K562 (cell line): ENCODE data around the gene CTNNA3. TPM values are rescaled to one million over a fixed set of nuclear protein-coding genes. Genes with fewer than 3 reads are reported as not detected.

Experiments used
- ATAC-seq: fragments of 200-7000 bp; cut with Tn5 transposase; 3 replicates; pipeline ENCODE4 v1.9.1; 2020; ENCODE audit warnings: moderate library complexity
- BruUV-seq: library from RNA; stranded (reverse); fragments of 400-500 nt; replicated peaks from 2 replicates; lab custom pipeline; 2021; lab: Mats Ljungman, UMichigan
- CTCF ChIA-PET: fragments of 300-600 bp; formaldehyde crosslinking; extraction: SDS; loops from one replicate; lab custom pipeline; 2021; ENCODE audit warnings: low intra/inter-chr PET ratio; lab: Yijun Ruan, JAX
- POLR2A ChIA-PET: fragments of 300-600, 350-650 bp; sonication (Branson Sonifier 250); formaldehyde crosslinking; extraction: SDS; loops from one replicate; lab custom pipeline; 2021; ENCODE audit warnings: antibody characterized with exemption, inconsistent platforms; lab: Yijun Ruan, JAX
- DNase-seq, 4 experiments: peaks; one replicate each; pipeline versions ENCODE4 v3.0.0 to v3.0.0-alpha.2; 2011 to 2018; ENCODE audit warnings: low spot score in 3 of 4, mixed read lengths in 3 of 4; ENCODE audit errors: extremely low read depth in 1 of 4
- FAIRE-seq: peaks from 2 replicates; lab custom pipeline; 2011; peaks lifted over from hg19 to GRCh38; lab: Jason Lieb, UNC
- H2AFZ ChIP-seq: 2 replicates; pipeline ENCODE4 v1.6.0; 2011; ENCODE audit warnings: low read depth, low read length, control low read depth, inconsistent platforms
- H3K27ac ChIP-seq: fragments of 200-600 bp; 3 replicates; pipeline ENCODE4 v1.8.0; 2011; ENCODE audit warnings: low read depth, mild to moderate bottlenecking, control low read depth, inconsistent platforms, low read length, moderate library complexity, mixed read lengths; ENCODE audit errors: extremely low read depth
- H3K27me3 ChIP-seq, 2 experiments: fragments of 300-600 bp in 1 of 2; 2 replicates in 1 of 2; 3 replicates in 1 of 2; pipeline versions ENCODE4 v1.6.0 to v1.8.0; 2011; ENCODE audit warnings: inconsistent platforms in 2 of 2, low read length in 2 of 2, mild to moderate bottlenecking in 1 of 2, mixed read lengths in 1 of 2, moderate library complexity in 1 of 2; ENCODE audit not compliant: control insufficient read depth in 2 of 2, insufficient read depth in 2 of 2
- H3K36me3 ChIP-seq: fragments of 300-600 bp; 3 replicates; pipeline ENCODE4 v1.8.0; 2011; ENCODE audit warnings: mild to moderate bottlenecking, low read length, inconsistent platforms; ENCODE audit not compliant: control insufficient read depth, insufficient read depth
- H3K4me1 ChIP-seq, 2 experiments: fragments of 200-600 bp in 1 of 2; replicated peaks in 1 of 2; 2 replicates in 1 of 2; 3 replicates in 1 of 2; pipeline versions ENCODE4 v1.5.1 to v1.8.0; 2011; ENCODE audit warnings: inconsistent platforms in 2 of 2, low read length in 2 of 2, mild to moderate bottlenecking in 1 of 2, mixed read lengths in 1 of 2, moderate library complexity in 1 of 2; ENCODE audit not compliant: control insufficient read depth in 2 of 2, insufficient read depth in 2 of 2
- H3K4me2 ChIP-seq: 2 replicates; pipeline ENCODE4 v1.6.1; 2011; ENCODE audit warnings: low read length, control low read depth, inconsistent platforms, mixed read lengths; ENCODE audit not compliant: insufficient read depth
- H3K4me3 ChIP-seq: fragments of 200-600 bp; sonication (generic), shearing (Covaris generic); 2 replicates; pipeline ENCODE4 v1.5.1; 2016; ENCODE audit warnings: control low read depth, inconsistent platforms
- H3K79me2 ChIP-seq: fragments of 200-600 bp; 3 replicates; pipeline ENCODE4 v1.8.0; 2011; ENCODE audit warnings: low read length, inconsistent platforms; ENCODE audit not compliant: control insufficient read depth, insufficient read depth
- H3K9ac ChIP-seq, 2 experiments: 2 replicates each; pipeline versions ENCODE4 v1.6.0 to v1.6.1; 2011; ENCODE audit warnings: low read depth in 2 of 2, low read length in 2 of 2, control low read depth in 1 of 2, inconsistent platforms in 1 of 2, mild to moderate bottlenecking in 1 of 2, mixed read lengths in 1 of 2; ENCODE audit not compliant: insufficient read depth in 1 of 2
- H3K9me1 ChIP-seq: one replicate; pipeline ENCODE4 v1.6.0; 2011; ENCODE audit warnings: inconsistent platforms, mild to moderate bottlenecking, low read length, moderate library complexity; ENCODE audit not compliant: control insufficient read depth, insufficient read depth
- H3K9me3 ChIP-seq: replicated peaks from 2 replicates; pipeline ENCODE4 v1.5.1; 2011; ENCODE audit warnings: low read depth, low read length, inconsistent platforms; ENCODE audit not compliant: control insufficient read depth, insufficient read depth
- H4K20me1 ChIP-seq: replicated peaks from 2 replicates; pipeline ENCODE4 v1.6.1; 2011; ENCODE audit warnings: low read length, inconsistent platforms, mixed read lengths; ENCODE audit not compliant: control insufficient read depth, insufficient read depth
- CEBPG ChIP-seq, 3 experiments: fragments of 200-800 bp in 1 of 3; sonication (Bioruptor generic) in 1 of 3; sonication (generic) in 1 of 3; formaldehyde crosslinking in 1 of 3; IDR thresholded peaks in 2 of 3; conservative IDR thresholded peaks in 1 of 3; 2 replicates each; pipeline versions ENCODE4 v1.6.1 to v1.8.0; 2016 to 2022; ENCODE audit warnings: missing compliant biosample characterization in 2 of 3, missing genetic modification characterization in 2 of 3, mild to moderate bottlenecking in 1 of 3, missing genetic modification reagents in 1 of 3
- CREB1 ChIP-seq, 2 experiments: sonication (generic) in 1 of 2; formaldehyde crosslinking in 1 of 2; IDR thresholded peaks; 2 replicates each; pipeline versions ENCODE4 v1.6.1 to v1.8.0; 2012 to 2022; ENCODE audit warnings: inconsistent platforms in 1 of 2, mild to moderate bottlenecking in 1 of 2, missing genetic modification reagents in 1 of 2, moderate library complexity in 1 of 2
- GTF2E2 ChIP-seq: fragments of 200-800 bp; sonication (Bioruptor generic); IDR thresholded peaks from 2 replicates; pipeline ENCODE4 v1.6.1; 2016; ENCODE audit warnings: missing genetic modification characterization, missing compliant biosample characterization
- HCFC1 ChIP-seq: IDR thresholded peaks from 2 replicates; pipeline ENCODE4 v1.6.1; 2012; ENCODE audit warnings: low read depth, low read length, improper control_type of control experiment
- HNRNPLL ChIP-seq: fragments of 200-400 bp; formaldehyde crosslinking; IDR thresholded peaks from 2 replicates; pipeline ENCODE4 v1.6.1; 2017; ENCODE audit warnings: low read length, low read depth, mild to moderate bottlenecking; ENCODE audit not compliant: poor library complexity, severe bottlenecking
- KAT7 ChIP-seq: sonication (generic); formaldehyde crosslinking; IDR thresholded peaks from 2 replicates; pipeline ENCODE4 v1.8.0; 2022; ENCODE audit warnings: missing genetic modification reagents, mild to moderate bottlenecking, borderline replicate concordance
- L3MBTL2 ChIP-seq: fragments of 450-650 bp; IDR thresholded peaks from 2 replicates; pipeline ENCODE4 v1.6.1; 2016; ENCODE audit warnings: mild to moderate bottlenecking, moderate library complexity
- MAFF ChIP-seq: IDR thresholded peaks from 2 replicates; pipeline ENCODE4 v1.6.1; 2012; ENCODE audit warnings: low read length, improper control_type of control experiment
- MYBL2 ChIP-seq, 2 experiments: fragments of 450-650 bp in 1 of 2; sonication (generic) in 1 of 2; formaldehyde crosslinking in 1 of 2; IDR thresholded peaks; 2 replicates each; pipeline versions ENCODE4 v1.6.1 to v1.8.1; 2017 to 2022; ENCODE audit warnings: borderline replicate concordance in 1 of 2, inconsistent platforms in 1 of 2, low read depth in 1 of 2, mild to moderate bottlenecking in 1 of 2, missing genetic modification reagents in 1 of 2, moderate library complexity in 1 of 2
- NONO ChIP-seq, 2 experiments: fragments of 200-400 bp in 1 of 2; fragments of 450-650 bp in 1 of 2; formaldehyde crosslinking in 1 of 2; IDR thresholded peaks; 2 replicates each; pipeline ENCODE4 v1.6.1; 2017; ENCODE audit warnings: low read depth in 2 of 2, mild to moderate bottlenecking in 2 of 2, moderate library complexity in 2 of 2, low read length in 1 of 2
- PHB2 ChIP-seq: fragments of 450-650 bp; IDR thresholded peaks from 2 replicates; pipeline ENCODE4 v1.6.1; 2017; ENCODE audit warnings: low read depth
- RFX1 ChIP-seq: fragments of 450-650 bp; IDR thresholded peaks from 2 replicates; pipeline ENCODE4 v1.6.1; 2016; ENCODE audit warnings: mild to moderate bottlenecking, moderate library complexity
- SIN3B ChIP-seq: fragments of 450-650 bp; IDR thresholded peaks from 2 replicates; pipeline ENCODE4 v1.6.1; 2017; ENCODE audit warnings: low read depth, mild to moderate bottlenecking, moderate library complexity
- SMARCE1 ChIP-seq: fragments of 450-650 bp; IDR thresholded peaks from 2 replicates; pipeline ENCODE4 v1.7.1; 2016; ENCODE audit warnings: mild to moderate bottlenecking
- XRCC5 ChIP-seq: fragments of 200-400 bp; formaldehyde crosslinking; IDR thresholded peaks from 2 replicates; pipeline ENCODE4 v1.6.1; 2017; ENCODE audit warnings: low read depth, mild to moderate bottlenecking, low read length
- ZNF175 ChIP-seq: fragments of 200-800 bp; sonication (Bioruptor generic); IDR thresholded peaks from 2 replicates; pipeline ENCODE4 v1.6.1; 2016; ENCODE audit warnings: low read depth, mild to moderate bottlenecking, missing genetic modification characterization, missing compliant biosample characterization
- ZNF232 ChIP-seq: sonication (generic); formaldehyde crosslinking; IDR thresholded peaks from 2 replicates; pipeline ENCODE4 v1.8.0; 2022; ENCODE audit warnings: mild to moderate bottlenecking, missing genetic modification reagents
- ZNF311 ChIP-seq: fragments of 250-450 bp; sonication (Bioruptor Pico); IDR thresholded peaks from 2 replicates; pipeline ENCODE4 v1.4.0; 2020; ENCODE audit warnings: mild to moderate bottlenecking, moderate library complexity
- WGBS: fragments of 100-300 bp; shearing (Covaris generic); methylation state at CpG from one replicate; pipeline ENCODE4 v1.1.6; 2016; ENCODE audit warnings: low coverage, mixed read lengths; ENCODE audit not compliant: insufficient coverage; ENCODE audit errors: missing lambda C conversion rate; 5-methylcytosine and 5-hydroxymethylcytosine counted together
- in situ Hi-C: fragments of 300-500 bp; cut with MboI; formaldehyde crosslinking; loops from 4 replicates; pipeline ENCODE4 v1.15.0; 2018; ENCODE audit warnings: inconsistent platforms, mixed read lengths
- intact Hi-C: fragments of 100-400 bp; cut with micrococcal nuclease; formaldehyde crosslinking; loops from 2 replicates; pipeline ENCODE4 v1.14.2; 2022
- polyA plus RNA-seq, 8 experiments: library from polyadenylated mRNA; depleted of rRNA in 4 of 8; stranded (reverse) in 5 of 8; unstranded in 3 of 8; fragments of >200 nt; fragmentation: Nextera tagmentation in 2 of 8; fragmentation: Illumina TruSeq in 1 of 8; extraction: Ambion mirVana in 2 of 8; extraction: Trizol in 1 of 8; gene quantifications; 2 replicates each; pipeline versions ENCODE4 v1.2.1 to v1.2.3, GENCODE V29; 2011 to 2014; ENCODE audit warnings: inconsistent platforms in 1 of 8, missing spikeins in 1 of 8
- total RNA-seq, 7 experiments: library from RNA; depleted of rRNA in 6 of 7; stranded (reverse); fragments of >200 nt in 6 of 7; fragmentation: Illumina TruSeq in 2 of 7; extraction: Trizol in 2 of 7; gene quantifications; 2 replicates each; pipeline versions ENCODE4 v1.2.1 to v1.2.3, GENCODE V29; 2011 to 2021; ENCODE audit warnings: low replicate concordance in 1 of 7

CTNNA3 gene
- total and polyA plus RNA-seq, 9 of the 15 experiments (the other 6 are each of a cell fraction or from before 2014, with no cell fraction given) = 0.04 TPM; not detected in 8

DNA sequence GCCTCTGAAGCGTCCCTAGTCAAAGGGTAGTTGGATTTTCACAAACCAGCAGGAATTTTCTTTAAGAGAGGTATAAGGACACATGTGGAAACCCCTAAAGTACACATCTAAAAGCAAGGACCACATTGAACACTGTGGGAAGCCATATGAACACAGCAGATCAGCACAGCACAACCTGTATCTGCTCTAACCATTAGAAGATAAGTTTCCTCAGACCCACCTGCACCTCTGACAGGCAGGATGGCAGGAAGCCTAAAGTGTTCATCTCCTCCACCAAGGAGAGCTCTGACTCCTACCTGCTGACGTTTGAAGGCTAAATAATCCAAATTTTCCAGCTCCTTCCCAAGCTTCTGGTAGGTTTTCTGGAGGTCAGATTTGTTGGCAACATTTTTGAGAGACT lies 174.4 kb downstream of the CTNNA3 start:
- Histone ChIP-seq H3K4me2 (no peak overlapping the region), H3K9ac (no peak overlapping the region), H3K36me3 (no peaks in the 10 kb centered on the region), H3K4me1 (no peaks in the 10 kb centered on the region), H3K27ac (no peak overlapping the region), H2AFZ (no peak overlapping the region), H3K9me3 (no peaks in the 10 kb centered on the region), H3K79me2 (no peaks in the 10 kb centered on the region), H3K4me3 (no peak overlapping the region), H4K20me1 (no peaks in the 10 kb centered on the region), H3K9me1 (no peaks in the 10 kb centered on the region), H3K27me3 (no peaks in the 10 kb centered on the region)
- FAIRE-seq = no peak
- intact Hi-C loops (loop anchor here (10.0 kb wide), 1 partner anchor 587 kb away; no protein-coding TSS in a partner anchor), in situ Hi-C loops (no loop called here)
- ChIA-PET CTCF (no interaction called here), POLR2A (no interaction called here)
- DNase-seq = no peak
- ATAC-seq = no peak
- TF ChIP-seq MYBL2 (IDR thresholded peaks at IDR 0.05; ENCODE audit: low read depth) = no peak
- TF ChIP-seq MYBL2 (CRISPR knock-in tag; IDR thresholded peaks at IDR 0.05; ENCODE audit: borderline replicate concordance) = no peak
- TF ChIP-seq XRCC5 = no peak
- TF ChIP-seq ZNF311 (CRISPR knock-in tag) = no peak
- no peak for TF ChIP-seq MAFF
- no peak for TF ChIP-seq HNRNPLL
- TF ChIP-seq CREB1 (IDR thresholded peaks at IDR 0.05) = no peak
- no peak for TF ChIP-seq CREB1 (CRISPR knock-in tag; IDR thresholded peaks at IDR 0.05)
- TF ChIP-seq CEBPG (CRISPR knock-in tag; IDR thresholded peaks at IDR 0.05) = no peak
- TF ChIP-seq CEBPG (tag; conservative IDR thresholded peaks at IDR 0.05 in 1 of 2, IDR thresholded peaks at IDR 0.05 in 1 of 2) = no peak
- no peak for TF ChIP-seq HCFC1
- TF ChIP-seq KAT7 (CRISPR knock-in tag) = no peak
- no peak for TF ChIP-seq PHB2
- TF ChIP-seq NONO (IDR thresholded peaks at IDR 0.05; ENCODE audit: low read depth in 2 of 2, low read length in 1 of 2) = no peak
- no peak for TF ChIP-seq ZNF232 (CRISPR knock-in tag)
- no peak for TF ChIP-seq SIN3B
- no peak for TF ChIP-seq RFX1
- TF ChIP-seq L3MBTL2 = no peak
- TF ChIP-seq GTF2E2 (tag) = no peak
- TF ChIP-seq ZNF175 (CRISPR knock-in tag) = no peak
- no peak for TF ChIP-seq SMARCE1
- BruUV-seq = no TSS peak
- WGBS = 0% methylated on average over 2 of the region's 2 CpGs
